Raji (cell line): ENCODE results near the gene NPM1.
A peak's percentile ranks its signal among the peaks of the same experiment; 100 is the strongest.

Experiments
- POLR2A ChIP-seq: IDR thresholded peaks from 2 replicates; pipeline ENCODE4 v1.6.1; 2011; ENCODE audit warnings: low read depth, low read length, control low read depth; ENCODE audit not compliant: insufficient read depth

Gene NPM1, protein sequence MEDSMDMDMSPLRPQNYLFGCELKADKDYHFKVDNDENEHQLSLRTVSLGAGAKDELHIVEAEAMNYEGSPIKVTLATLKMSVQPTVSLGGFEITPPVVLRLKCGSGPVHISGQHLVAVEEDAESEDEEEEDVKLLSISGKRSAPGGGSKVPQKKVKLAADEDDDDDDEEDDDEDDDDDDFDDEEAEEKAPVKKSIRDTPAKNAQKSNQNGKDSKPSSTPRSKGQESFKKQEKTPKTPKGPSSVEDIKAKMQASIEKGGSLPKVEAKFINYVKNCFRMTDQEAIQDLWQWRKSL

DNA sequence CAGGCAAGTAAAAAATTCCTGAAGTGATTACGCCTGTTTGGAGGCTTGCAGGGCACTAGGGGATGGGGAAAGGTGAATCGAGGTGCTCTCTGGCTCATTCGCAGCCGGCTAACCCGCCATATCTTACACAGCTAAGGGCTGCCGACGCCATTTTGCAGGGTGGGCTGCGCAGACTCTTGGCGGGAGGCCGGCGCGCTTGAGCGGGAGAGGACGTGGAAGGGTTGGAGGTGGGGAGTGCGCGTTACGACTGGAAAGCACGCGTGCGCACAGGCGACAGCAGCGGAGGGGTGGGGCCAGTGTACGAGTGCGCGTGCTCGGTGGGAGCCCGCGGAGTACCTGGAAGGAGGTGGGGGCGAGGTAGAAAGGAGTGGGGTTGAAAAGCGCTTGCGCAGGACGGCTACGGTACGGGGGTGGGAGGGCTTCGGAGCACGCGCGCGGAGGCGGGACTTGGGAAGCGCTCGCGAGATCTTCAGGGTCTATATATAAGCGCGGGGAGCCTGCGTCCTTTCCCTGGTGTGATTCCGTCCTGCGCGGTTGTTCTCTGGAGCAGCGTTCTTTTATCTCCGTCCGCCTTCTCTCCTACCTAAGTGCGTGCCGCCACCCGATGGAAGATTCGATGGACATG, at the start of gene NPM1:
Gene NPM1 (plus strand): TSS at position 505 of the 625 bp plus-strand sequence. CDS start 100 bp downstream, at position 605.
- peak; percentile 94 for TF ChIP-seq POLR2A

DNA sequence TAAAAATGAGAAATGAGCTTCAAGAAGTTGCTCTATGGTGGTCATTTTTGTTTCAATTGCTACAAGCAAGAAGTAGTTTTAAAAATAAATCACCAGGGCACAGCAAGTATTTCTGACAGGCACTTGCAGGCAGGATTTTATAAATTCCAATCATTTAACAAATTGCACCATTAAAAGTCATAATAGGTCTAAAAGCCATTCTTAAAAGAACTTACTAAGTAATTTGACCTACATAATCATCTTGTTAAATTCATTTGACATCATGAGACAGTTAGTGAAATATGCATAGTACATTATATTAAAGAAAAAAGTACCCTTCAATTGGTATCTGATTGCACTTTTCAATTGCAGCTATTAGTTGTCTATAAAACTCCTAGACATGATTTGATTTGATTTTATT, 47.6 kb upstream of the NPM1 start:
- TF ChIP-seq POLR2A = no peak

DNA sequence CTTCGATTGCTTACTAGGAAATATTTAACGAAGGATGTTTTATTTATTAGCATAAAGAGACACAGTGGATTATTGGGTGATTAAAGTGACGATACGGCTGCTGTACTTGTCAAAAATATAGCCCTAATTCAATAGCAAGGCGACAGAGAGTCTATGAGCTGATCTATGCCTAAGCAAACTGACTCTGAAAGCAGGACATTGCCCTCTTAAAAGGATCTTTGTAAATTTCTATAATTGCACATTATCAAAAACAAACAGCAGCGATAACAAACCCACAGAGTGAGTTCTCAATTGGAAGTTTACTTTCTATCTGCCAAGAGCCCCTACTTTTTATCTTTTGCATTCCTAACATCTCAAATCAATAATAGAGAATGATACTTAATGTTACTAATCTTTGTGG, 47.2 kb upstream of the NPM1 start:
- TF ChIP-seq POLR2A = no peak

DNA sequence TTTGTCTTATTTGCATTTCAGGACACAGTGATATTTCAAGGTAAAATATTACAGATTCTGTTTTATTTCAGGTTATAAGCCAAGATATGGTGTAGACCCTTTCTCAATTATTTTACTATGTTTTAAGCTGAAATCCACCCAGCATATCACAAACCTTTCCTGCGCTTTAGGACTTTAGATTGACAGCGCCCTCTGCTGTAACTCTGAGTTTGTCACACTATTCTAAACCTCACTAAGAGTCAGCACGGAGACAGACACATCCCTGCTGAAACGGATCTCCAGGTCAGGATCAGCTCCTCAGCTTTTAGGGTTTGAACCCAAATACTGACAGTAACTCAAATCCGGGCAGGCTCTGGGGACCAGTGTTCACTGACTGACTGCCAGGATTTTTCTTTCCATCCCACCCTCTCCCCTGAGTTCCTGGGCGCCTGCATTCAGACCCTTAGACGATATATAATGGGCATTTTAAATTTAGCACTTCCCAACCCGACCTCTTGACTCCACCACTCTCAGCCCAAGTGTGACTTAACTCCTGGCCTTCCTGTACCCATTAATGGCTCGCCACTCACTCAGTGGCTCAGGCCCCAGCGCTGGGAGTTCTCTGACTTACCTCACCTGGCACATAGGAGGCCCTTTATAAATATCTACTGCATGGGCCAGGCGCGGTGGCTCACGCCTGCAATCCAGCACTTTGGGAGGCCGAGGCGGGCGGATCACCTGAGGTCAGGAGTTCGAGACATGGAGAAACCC, 45.1 kb upstream of the NPM1 start:
- TF ChIP-seq POLR2A = no peak

DNA sequence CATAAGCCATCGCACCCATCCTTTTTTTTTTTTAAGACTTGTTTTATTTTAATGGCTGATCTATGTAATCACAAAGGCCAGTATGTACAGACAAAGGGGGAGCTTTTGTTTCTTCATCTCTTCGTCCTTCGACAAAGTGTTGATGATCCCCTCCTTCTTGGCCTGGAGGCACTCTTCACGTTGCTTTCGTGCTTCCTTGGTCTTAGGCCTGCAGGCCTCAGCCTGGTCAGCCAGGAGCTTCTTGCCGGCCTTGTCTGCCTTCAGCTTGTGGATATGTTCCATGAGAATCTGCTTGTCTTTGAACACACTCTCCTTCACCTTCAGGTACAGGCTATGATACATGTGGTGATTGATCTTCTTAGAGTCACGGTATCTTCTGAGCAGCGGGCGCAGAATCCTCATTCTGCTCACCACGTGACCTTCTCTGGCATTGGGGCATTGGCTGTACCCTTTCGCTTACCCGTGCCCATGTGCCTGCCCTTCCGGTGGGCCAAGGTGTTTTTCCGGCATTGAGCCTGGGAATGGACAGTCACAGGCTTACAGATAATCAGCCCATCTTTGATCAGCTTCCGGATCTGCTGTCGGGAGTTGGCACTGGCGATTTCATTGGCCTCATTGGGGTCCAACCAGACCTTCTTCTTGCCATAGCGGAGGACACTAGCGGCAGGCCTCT, 42.6 kb upstream of the NPM1 start:
- TF ChIP-seq POLR2A = no peak

DNA sequence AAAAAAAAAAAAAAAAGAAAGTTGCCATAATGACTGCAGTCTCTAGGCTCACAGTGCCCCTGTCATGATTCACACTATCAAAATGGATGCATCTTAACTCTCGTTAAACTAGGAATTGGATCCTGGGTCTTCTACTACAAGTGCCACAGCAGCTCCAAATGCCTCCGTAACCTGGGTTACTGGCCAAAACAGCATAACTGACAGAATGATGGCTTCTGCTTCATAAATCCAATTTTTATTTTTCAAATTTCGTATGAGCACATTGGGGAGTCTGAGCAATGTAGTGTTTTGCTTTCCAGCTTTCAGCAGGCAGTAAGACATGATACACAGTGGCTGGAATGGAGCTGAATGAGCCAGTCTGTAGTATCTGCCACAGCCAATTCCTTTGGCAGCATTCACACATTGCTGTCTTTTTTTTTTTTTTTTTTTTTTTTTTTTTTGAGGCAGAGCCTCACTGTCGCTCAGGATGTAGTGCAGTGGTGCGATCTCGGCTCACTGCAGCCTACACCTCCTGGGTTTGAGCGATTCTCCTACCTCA, 36.0 kb upstream of the NPM1 start:
- no peak for TF ChIP-seq POLR2A

DNA sequence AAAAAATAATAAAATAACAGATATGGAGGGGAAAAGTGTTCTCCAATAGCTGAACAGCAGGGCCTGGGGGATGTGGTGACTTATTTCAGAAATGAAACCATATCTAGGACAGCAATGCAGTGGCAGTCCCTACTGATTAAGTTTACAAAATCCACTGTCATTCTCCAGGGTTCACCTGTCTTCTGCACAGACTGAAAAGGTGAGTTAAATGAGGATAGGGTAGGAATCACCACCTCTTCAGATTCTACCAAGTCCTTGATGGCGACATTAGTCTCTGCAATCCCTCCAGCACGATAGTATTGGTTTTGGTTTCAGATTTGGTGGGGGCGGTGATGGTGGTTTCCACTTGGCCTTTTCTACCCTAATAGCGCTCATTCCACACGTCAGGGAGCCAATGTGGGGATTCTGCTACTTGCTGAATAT, 32.3 kb upstream of the NPM1 start:
- no peak for TF ChIP-seq POLR2A

DNA sequence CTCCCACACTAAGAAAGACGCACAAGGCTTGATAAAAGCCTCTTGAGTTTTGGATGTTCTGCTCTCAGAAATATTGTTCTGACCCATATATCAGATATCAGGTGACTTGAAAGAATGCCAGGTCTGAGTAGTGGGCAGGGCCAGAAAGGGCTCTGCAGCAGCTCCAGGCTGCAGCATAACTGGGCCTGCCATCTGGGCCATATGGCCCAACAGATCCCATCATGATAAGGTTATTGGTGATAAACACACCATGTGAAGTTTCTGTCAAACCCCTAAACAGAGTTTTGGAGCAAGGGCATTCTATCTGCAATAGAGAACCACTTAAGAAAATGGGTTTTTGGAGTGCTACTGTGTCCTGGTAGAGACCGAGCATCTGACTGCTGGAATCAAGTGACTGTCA, 29.8 kb upstream of the NPM1 start:
- TF ChIP-seq POLR2A = no peak

DNA sequence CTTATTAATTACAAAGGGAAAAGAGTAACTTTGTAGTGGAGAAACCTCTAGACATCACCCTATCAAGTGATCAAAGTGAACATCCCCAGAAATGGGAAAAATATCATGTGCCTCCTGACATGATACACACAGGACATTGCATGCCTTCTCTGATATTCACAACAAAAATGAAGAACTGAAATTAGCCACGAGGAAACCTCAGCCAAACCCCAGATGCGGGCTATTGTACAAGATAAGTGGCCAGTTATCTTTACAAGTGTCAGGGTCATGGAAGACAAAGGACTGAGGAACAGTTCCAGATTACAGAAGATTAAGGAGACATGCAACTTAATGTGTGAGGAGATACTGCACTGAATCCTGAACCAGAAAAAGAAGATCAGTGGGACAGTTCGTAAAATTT, 23.8 kb upstream of the NPM1 start:
- no peak for TF ChIP-seq POLR2A

DNA sequence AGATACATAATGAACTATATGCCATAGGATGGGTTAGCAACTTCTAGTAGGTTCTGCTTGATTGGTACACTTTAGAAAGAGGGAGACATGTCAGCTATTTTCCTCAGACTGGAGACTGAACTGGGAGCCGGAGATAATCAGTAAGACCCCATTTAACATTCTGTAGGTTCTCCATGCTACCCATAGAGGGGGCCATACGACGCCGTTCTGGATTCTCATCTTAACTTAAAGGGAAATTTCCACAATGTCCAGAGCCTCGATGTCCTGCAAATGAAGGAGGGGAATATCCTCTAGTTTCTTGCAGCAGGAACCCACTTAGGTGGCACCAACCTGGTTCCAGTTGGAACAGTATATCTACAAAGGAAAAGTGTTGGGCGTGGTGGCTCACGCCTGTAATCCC, 22.3 kb upstream of the NPM1 start:
- no peak for TF ChIP-seq POLR2A

DNA sequence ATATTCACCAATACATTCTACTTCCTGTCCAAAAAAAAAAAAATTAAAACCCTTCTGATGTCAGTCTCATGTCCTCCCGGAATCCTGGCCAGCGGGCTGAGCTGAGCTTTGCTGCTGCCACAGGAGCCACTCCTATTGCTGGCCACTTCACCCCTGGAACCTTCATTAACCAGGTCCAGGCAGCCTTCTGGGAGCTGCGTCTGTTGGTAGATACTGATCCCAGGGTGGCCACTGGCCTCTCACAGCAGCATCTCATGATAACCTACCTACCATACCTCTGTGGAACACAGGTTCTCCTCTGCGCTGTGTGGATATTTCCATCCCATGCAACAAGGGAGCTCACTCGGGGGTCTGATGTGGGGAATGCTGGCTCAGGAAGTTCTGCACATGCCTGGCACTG, 21.0 kb upstream of the NPM1 start:
- TF ChIP-seq POLR2A = no peak

DNA sequence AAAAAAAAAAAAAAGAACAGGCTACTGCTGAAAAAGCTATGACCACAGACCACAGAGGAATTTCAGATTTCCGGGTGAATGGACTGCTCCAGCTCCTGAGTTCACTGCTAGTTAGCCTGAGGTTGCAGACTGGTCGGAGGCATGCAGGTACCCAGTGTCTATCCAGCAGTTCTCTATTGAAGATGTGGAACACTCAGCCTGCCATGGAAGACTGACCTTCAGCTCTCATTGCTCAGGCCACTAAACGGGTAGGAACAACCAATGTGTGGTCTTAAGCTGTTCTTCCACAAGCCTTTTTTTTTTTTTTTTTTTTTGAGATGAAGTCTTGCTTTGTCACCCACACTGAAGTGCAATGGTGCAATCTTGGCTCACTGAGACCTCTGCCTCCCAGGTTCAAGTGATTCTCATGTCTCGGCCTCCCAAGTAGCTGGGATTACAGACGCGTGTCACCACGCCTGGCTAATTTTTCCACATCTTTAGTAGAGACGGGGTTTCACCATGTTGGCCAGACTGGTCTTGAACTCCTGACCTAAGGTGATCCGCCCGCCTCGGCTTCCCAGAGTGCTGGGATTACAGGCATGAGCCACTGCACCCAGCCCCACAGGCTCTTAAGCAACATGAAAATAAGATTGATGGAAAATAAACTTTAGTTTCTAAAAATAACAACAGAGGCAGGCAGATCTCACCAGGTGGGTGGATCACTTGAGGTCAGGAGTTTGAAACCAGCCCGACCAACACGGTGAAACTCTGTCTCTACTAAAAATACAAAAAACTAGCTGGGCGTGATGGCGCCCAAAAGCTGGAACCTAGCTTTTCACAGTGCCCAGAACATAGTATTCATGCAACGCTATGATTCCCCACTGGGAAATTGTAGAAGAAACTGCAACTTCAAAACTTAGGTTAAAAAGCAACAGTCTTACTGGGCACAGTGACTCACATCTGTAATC, 20.0 kb upstream of the NPM1 start:
- no peak for TF ChIP-seq POLR2A

DNA sequence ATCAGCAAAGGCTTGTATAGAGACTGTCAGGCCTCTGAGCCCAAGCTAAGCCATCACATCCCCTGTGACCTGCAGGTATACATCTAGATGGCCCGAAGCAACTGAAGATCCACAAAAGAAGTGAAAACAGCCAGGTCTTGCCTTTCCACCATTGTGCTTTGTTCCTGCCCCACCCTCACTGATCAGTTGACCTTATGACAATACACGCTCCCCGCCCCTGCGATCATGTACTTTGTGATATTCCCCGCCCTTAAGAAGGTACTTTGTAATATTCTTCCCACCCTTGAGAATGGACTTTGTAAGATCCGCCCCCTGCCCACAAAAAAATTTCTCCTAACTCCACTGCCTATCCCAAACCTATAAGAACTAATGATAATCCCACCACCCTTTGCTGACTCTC, 18.6 kb upstream of the NPM1 start:
- no peak for TF ChIP-seq POLR2A

DNA sequence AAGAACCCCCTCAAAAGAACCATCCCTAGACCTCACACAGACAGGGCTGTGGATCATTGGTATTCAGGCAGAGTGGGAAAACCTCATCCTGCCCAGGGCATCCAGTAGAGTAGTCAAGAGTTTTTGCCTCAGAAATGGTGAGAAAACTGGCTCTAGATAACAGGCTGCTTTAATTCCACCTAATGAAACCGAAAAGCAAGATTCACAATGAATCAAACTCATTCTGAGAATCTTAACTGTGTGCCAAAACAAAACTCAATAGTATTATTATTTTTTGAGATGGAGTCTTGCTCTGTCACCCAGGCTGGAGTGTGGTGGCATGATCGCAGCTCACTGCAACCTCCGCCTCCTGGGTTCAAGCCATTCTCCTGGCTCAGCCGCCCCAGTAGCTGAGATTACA, 17.8 kb upstream of the NPM1 start:
- TF ChIP-seq POLR2A = no peak
